Breast epithelium (tissue), 4 donors: ENCODE data around the gene FAM227B. TPM values are rescaled to one million over a fixed set of nuclear protein-coding genes. Genes with fewer than 3 reads are reported as not detected.
A peak's percentile ranks its signal among the peaks of the same experiment; 100 is the strongest.
"Not testable (repeated sequence)": the region's sequence is repeated elsewhere in the genome, so short reads cannot be mapped to it uniquely, and the experiment has no call there.

ENCODE experiments used
- DNase-seq, 2 donors: peaks; one replicate each; pipeline ENCODE4 v3.0.0-alpha.2; 2019; ENCODE audit warnings: low spot score in 2 of 2
- H3K27ac ChIP-seq, 2 donors: fragments of 200-600 bp; sonication (generic) in 1 of 2; one replicate each; pipeline ENCODE4 v1.5.1; 2016 to 2019; ENCODE audit warnings: mild to moderate bottlenecking in 1 of 2
- H3K27me3 ChIP-seq, 2 donors: fragments of 200-600 bp; sonication (generic) in 1 of 2; one replicate each; pipeline versions ENCODE4 v1.5.1 to v1.6.0; 2017 to 2019; ENCODE audit warnings: control low read depth in 1 of 2, mild to moderate bottlenecking in 1 of 2
- H3K36me3 ChIP-seq: fragments of 200-600 bp; one replicate; pipeline ENCODE4 v1.5.1; 2019
- H3K4me1 ChIP-seq, 2 donors: fragments of 200-600 bp; sonication (generic); one replicate each; pipeline ENCODE4 v1.5.1; 2016 to 2019; ENCODE audit warnings: control low read depth in 1 of 2
- H3K4me3 ChIP-seq, 3 donors: fragments of 200-600 bp; sonication (generic); 1 replicate in 2 of 3; 2 replicates in 1 of 3; pipeline ENCODE4 v1.5.1; 2016 to 2019; ENCODE audit warnings: mild to moderate bottlenecking in 3 of 3, moderate library complexity in 2 of 3
- H3K9me3 ChIP-seq, 2 donors: fragments of 200-600 bp; sonication (generic) in 1 of 2; one replicate each; pipeline ENCODE4 v1.5.1; 2016 to 2019; ENCODE audit warnings: control low read depth in 1 of 2
- POLR2A ChIP-seq: fragments of 450-650 bp; IDR thresholded peaks from one replicate; pipeline ENCODE4 v1.6.1; 2016; ENCODE audit warnings: antibody characterized with exemption, mild to moderate bottlenecking, moderate library complexity
- POLR2AphosphoS5 ChIP-seq, 3 donors: sonication (generic); formaldehyde crosslinking; IDR thresholded peaks; one replicate each; pipeline ENCODE4 v1.6.1; 2017; ENCODE audit warnings: antibody characterized with exemption in 3 of 3
- intact Hi-C: fragments of 100-400 bp; cut with DNase I; formaldehyde crosslinking; loops from one replicate; pipeline ENCODE4 v1.15.1; 2023; ENCODE audit warnings: low total_unique reads
- total RNA-seq, 3 donors: library from RNA; depleted of rRNA; stranded (reverse); fragments of >200 nt; gene quantifications; one replicate each; pipeline ENCODE4 v1.1.0, GENCODE V29; 2016
- TF ChIP-seq, protein P1 (sequence below), 3 donors: fragments of 450-650 bp; IDR thresholded peaks; one replicate each; pipeline ENCODE4 v1.5.1; 2016 to 2017; ENCODE audit warnings: antibody characterized with exemption in 3 of 3, mild to moderate bottlenecking in 3 of 3, moderate library complexity in 3 of 3

Gene FAM227B, protein sequence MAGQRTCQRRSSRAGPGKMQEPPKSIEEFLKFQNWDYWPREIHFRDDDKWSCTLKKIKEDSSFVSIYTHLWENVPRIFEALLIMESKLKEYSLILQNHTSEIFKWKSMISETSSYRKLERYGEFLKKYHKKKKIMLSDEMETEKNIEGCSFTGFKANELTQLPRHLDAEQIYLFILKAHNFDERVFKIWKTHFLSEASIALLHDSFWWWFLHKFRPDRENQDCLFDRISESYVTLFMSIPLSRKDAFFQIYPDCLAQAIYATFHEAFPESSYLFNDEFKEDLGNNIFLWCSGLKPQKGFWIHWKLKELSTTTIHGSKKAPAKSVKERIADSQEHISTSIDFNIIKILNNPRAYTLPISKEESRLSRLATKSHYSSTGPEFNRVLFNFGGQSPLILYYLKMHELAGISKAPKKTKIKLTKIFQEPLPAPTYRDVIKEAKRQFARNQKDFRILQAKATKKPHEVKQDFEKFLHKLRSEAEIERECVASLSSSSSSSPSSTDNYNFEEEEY
- 10 to 100 TPM in 1 of 3 donors, 1 to 10 TPM in 2; 1.3 to 13.0 (median 4.9) TPM for total RNA-seq

DNA sequence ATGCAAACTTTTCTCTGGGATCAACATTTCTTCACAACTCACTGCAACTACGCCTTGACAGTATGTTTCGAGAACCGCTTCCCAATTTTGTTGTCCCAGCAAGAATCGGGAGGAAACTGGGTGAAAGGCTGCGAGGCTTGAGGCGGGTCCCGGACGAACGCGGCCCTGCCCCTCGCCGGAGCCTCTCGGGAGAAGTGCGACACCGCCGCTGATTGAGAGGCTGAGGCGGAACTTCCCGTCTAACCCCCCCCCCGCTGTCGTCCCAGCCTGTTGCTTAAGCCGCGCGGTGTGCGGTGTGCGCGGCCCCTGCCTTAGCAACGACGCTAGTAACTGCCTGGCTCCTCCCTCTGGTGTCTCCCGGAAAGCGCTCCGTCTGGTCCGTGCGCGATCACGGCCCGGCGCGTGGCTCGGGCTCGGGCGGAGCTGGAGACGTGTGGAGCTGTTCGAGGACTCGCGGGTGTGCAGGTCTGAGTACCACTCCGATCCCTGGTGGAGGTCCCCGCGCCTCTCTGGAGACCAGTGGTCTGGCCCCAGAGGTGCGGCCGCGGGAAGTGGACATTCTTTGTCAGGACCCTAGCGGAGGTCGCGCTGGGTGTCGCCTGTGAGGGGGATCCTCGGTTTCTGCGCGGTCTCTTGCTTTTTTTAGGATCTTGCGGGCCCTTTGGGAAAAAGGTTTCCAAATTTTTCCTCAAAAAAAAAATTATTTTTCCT is at the start of gene FAM227B, which contains the start of gene DTWD1:
Gene FAM227B (minus strand): TSS at position 161 of the 711 bp plus-strand sequence. CDS start 5,647 bp downstream, outside the sequence.
Gene DTWD1 (plus strand): TSS at position 391 of the 711 bp plus-strand sequence. CDS start 4,120 bp downstream, outside the sequence.
- TF ChIP-seq, protein P1, sequence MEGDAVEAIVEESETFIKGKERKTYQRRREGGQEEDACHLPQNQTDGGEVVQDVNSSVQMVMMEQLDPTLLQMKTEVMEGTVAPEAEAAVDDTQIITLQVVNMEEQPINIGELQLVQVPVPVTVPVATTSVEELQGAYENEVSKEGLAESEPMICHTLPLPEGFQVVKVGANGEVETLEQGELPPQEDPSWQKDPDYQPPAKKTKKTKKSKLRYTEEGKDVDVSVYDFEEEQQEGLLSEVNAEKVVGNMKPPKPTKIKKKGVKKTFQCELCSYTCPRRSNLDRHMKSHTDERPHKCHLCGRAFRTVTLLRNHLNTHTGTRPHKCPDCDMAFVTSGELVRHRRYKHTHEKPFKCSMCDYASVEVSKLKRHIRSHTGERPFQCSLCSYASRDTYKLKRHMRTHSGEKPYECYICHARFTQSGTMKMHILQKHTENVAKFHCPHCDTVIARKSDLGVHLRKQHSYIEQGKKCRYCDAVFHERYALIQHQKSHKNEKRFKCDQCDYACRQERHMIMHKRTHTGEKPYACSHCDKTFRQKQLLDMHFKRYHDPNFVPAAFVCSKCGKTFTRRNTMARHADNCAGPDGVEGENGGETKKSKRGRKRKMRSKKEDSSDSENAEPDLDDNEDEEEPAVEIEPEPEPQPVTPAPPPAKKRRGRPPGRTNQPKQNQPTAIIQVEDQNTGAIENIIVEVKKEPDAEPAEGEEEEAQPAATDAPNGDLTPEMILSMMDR (IDR thresholded peaks at IDR 0.05): peak in 1 of 3 donors; percentile 16
- TF ChIP-seq POLR2AphosphoS5 (IDR thresholded peaks at IDR 0.05): peak; percentile 98
- TF ChIP-seq POLR2A: peak; percentile 89
- intact Hi-C loops: no loop called here

DNA sequence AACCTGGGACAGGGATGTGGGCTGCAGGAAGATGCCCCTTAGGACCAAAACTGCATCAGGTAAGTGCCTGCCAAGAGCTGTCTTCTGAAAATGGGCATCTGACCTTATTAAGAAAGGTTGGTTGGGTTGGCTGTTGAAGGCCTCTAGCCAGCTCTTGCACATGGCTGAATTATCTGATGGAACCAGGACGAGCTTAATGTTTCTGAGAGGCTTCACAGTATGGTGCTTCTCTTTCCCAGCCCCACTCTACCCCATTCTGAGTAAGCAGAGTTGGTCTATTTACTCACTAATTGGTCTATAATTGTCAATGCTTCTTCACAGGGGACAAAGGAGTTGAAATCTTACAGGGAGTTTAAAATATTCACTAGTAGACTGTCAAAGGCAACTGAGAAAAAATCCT is 48.7 kb upstream of the FAM227B start:
- no peak overlapping the region for H3K27ac ChIP-seq
- TF ChIP-seq, protein P1 (IDR thresholded peaks at IDR 0.05): no peak
- no peak overlapping the region for H3K4me3 ChIP-seq
- H3K4me1 ChIP-seq: no peaks in the 10 kb centered on the region
- no peak for DNase-seq
- intact Hi-C loops: no loop called here
- H3K9me3 ChIP-seq: no peaks in the 10 kb centered on the region
- H3K36me3 ChIP-seq: no peaks in the 10 kb centered on the region
- H3K27me3 ChIP-seq: no peaks in the 10 kb centered on the region

More for the DNA sequence above, at the start of gene FAM227B, which contains the start of gene DTWD1:
- peak within 1 kb of the TSS; percentile 93 to 95 for H3K27ac ChIP-seq
- peak within 1 kb of the TSS; percentile 75 to 84 (median 79) for H3K4me3 ChIP-seq
- peak; percentile 95 for DNase-seq
- H3K4me1 ChIP-seq: peaks cover 0 to 12% of the 10 kb centered on the region in 2 donors
- H3K27me3 ChIP-seq: no peaks in the 10 kb centered on the region
- H3K36me3 ChIP-seq: peaks cover 4% of the 10 kb centered on the region
- H3K9me3 ChIP-seq: peaks cover 0 to 6% of the 10 kb centered on the region in 2 donors

DNA sequence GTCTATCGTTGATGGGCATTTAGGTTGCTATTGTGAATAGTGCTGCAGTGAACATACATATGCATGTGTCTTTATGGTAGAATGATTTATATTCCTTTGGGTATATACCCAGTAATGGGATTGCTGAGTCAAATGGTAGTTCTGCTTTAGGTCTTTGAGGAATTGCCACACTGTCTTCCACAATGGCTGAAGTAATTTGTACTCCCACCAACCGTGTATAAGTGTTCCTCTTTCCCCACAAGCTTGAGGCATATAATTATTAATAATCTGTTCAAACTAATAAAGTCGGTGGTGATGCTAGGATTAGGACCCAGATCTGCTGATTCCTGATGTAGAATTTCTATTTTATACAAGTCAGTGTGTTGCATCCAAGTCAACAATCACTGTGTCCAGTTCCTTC is 45.9 kb upstream of the FAM227B start:
- H3K27ac ChIP-seq, H3K9me3 ChIP-seq, H3K4me1 ChIP-seq, H3K36me3 ChIP-seq, H3K4me3 ChIP-seq, H3K27me3 ChIP-seq, DNase-seq, intact Hi-C loops: not testable (repeated sequence)

DNA sequence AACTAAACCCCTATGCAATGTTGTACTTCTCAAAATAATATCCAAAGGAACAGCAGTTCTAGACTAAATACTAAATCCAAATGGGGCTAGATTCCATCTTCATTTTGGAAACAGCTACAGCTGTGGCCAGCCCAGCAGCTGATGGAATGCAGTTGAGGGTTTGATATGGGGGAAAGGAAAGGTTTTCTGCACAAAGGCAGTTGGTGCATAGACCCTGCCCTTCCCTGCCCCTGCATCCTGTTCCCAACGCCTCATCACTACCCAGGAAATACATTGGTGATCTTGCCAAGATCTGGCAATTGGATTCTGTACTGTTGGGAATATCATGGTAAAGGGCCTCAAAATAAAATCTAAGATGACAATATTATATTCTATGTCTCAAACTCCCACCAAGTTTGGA is 44.1 kb upstream of the FAM227B start:
- TF ChIP-seq, protein P1 (IDR thresholded peaks at IDR 0.05): no peak
- TF ChIP-seq POLR2AphosphoS5 (IDR thresholded peaks at IDR 0.05) (no peak), POLR2A (no peak)
- H3K27me3 ChIP-seq: no peaks in the 10 kb centered on the region
- no peak for DNase-seq
- H3K9me3 ChIP-seq: no peaks in the 10 kb centered on the region
- H3K36me3 ChIP-seq: no peaks in the 10 kb centered on the region
- H3K4me3 ChIP-seq: no peak overlapping the region
- intact Hi-C loops: no loop called here
- no peak overlapping the region for H3K27ac ChIP-seq
- no peaks in the 10 kb centered on the region for H3K4me1 ChIP-seq

DNA sequence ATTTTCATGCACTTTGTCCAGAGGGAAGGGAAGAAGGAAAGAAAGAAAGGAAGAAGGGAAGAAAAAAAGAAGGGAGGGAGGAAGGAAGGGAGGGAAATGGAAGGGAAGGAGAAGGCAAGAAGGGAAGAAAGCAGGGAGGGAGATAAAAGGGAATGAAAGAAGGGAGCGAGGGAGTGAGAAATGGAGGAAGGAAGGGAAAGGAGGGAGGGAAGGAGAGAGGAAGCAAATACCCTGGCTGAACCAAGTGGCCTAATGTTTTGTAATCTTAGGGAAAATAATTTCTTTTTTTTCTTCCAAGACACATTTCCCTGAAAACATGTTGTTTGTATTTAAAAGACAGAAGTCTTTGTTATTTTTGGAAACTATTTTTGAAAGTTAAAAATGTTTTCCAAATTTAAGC is 36.1 kb upstream of the FAM227B start:
- H3K27ac ChIP-seq: no peak overlapping the region
- H3K36me3 ChIP-seq: no peaks in the 10 kb centered on the region
- no peak overlapping the region for H3K4me3 ChIP-seq
- no peak for TF ChIP-seq POLR2AphosphoS5 (IDR thresholded peaks at IDR 0.05)
- no peak for DNase-seq
- H3K9me3 ChIP-seq: peaks cover 7 to 23% of the 10 kb centered on the region in 2 donors
- H3K4me1 ChIP-seq: no peaks in the 10 kb centered on the region
- no peaks in the 10 kb centered on the region for H3K27me3 ChIP-seq
- intact Hi-C loops: no loop called here

DNA sequence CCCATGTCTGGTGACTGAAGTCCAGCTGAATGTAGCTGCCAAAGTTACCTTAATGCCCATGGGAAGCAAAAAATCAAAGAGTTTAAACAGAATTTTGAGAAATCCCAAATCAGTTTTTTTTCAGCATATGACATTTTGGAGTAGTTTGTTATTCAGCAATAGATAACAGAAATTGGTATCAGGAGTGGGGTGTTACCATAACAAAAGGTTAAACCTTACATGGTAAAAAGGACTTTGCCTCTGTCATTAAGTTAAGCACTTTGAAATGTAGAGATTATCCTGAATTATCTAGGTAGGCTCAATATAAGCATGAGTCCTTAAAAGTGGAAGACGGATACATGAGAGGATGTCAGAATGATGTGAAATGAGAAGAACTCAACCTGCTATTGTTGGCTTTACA is 32.3 kb upstream of the FAM227B start:
- no peak overlapping the region for H3K4me3 ChIP-seq
- intact Hi-C loops: no loop called here
- H3K27me3 ChIP-seq: no peaks in the 10 kb centered on the region
- H3K4me1 ChIP-seq: no peaks in the 10 kb centered on the region
- no peak overlapping the region for H3K27ac ChIP-seq
- TF ChIP-seq POLR2AphosphoS5 (IDR thresholded peaks at IDR 0.05) (no peak), POLR2A (no peak)
- TF ChIP-seq, protein P1 (IDR thresholded peaks at IDR 0.05): no peak
- H3K36me3 ChIP-seq: no peaks in the 10 kb centered on the region
- no peak for DNase-seq
- H3K9me3 ChIP-seq: peaks cover 7 to 23% of the 10 kb centered on the region in 2 donors
